ENCODE measurements around the gene TNXB.
"Not testable (repeated sequence)": the region's sequence is repeated elsewhere in the genome, so short reads cannot be mapped to it uniquely, and the experiment has no call there.

Gene TNXB

GRCh38 chr6:32144238-32144637 lies 35.1 kb upstream of the TNXB start:
- DNase-seq (ENCODE audit: low spot score): not testable (repeated sequence)

GRCh38 chr6:32140420-32141046 lies 31.4 kb upstream of the TNXB start:
- DNase-seq (ENCODE audit: low spot score): no peak

- no peak for DNase-seq (ENCODE audit: low spot score)
These were observed 30.5 kb upstream of the TNXB start for GRCh38 chr6:32139590-32139989.

GRCh38 chr6:32137454-32137853 lies 28.3 kb upstream of the TNXB start:
- no peak for DNase-seq (ENCODE audit: low spot score)

DNA sequence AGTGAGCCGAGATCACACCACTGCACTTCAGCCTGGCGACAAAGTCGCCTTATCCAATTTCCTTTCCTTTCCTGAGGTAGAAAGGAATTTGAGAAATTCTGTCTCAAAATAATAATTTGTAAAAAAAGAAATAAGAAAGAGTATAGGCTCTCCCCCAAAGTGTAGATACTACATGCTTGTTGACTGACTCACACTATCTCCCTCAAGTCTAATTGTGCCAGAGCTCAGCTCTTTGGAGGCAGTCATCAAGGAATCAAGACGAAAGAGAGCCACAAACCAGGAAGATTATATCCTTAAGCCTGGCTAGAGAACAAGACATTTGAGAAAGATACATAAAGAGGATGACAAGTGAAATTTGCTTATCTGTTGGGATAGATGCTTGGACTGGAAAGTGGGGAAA lies 24.6 kb upstream of the TNXB start:
- no peak for DNase-seq (ENCODE audit: low spot score)

- DNase-seq (ENCODE audit: low spot score): no peak
These were observed 23.0 kb upstream of the TNXB start for GRCh38 chr6:32132110-32132509.

DNA sequence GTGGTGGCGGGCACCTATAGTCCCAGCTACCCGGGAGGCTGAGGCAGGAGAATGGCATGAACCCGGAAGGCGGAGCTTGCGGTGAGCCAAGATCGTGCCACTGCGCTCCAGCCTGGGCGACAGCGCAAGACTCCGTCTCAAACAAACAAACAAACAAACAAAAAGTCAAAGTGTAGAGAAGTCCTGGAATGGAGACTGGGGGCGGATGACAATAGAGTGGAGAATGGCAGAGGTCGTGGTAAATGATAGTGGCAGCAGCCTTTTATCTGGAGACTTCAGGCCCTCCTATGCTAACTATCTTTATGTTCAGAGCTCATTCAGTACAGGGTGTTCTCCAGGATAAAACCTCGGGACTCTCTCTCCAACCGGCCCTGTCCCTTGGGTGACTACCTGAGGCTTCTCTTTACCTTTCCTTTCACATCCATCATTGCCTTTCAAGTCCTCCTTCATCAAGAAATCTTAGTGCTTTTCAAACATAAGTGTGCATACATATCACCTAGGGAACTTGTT lies 22.4 kb upstream of the TNXB start:
- DNase-seq (ENCODE audit: low spot score): no peak

DNA sequence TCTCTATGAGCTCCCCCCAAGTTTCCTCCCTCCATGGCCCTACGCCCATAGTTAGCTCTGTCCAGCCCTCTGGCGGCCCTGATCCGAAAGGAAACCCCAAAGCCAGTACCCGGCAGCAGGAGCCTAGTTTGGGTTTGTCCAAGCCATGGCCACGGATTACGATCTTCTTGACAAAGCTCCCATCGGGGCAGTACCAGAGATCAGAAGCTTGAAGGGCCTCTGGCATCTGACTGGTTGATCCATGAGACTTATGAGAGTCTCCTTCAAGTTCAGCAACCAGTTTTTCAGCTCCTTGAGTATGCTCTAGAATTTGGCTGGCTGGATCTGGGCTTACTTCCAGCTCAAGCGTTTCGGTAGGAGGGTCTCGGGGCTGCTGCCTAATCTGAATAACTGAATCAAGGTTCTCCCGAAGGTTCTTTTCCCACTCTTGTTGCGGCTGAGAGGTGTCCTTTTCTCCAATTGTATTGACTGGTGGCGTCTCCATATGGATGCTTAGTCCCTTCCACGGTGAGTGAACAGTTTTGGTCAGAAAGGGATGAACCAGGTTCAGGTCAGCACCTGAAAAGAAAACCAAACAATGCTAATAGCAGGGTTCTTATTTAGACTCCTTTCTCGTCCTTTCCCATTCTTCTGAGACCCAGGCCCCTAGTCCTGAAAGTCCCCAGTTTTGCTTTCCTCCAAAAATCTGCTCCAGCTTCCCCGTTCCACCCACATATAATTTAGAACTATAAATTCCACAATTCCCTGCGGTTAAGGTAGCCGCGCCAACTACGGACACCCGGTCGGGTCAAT lies 20.4 kb upstream of the TNXB start:
- DNase-seq (ENCODE audit: low spot score): no peak

GRCh38 chr6:32128751-32129296 lies 19.7 kb upstream of the TNXB start:
- DNase-seq (ENCODE audit: low spot score): no peak

- peak; percentile 98 for DNase-seq (ENCODE audit: low spot score)
These were observed 18.8 kb upstream of the TNXB start, which contains the start of gene ATF6B for GRCh38 chr6:32127717-32128592. TSS of gene ATF6B (minus strand) at chr6:32128246. CDS start at chr6:32128207, 39 bp downstream.

DNA sequence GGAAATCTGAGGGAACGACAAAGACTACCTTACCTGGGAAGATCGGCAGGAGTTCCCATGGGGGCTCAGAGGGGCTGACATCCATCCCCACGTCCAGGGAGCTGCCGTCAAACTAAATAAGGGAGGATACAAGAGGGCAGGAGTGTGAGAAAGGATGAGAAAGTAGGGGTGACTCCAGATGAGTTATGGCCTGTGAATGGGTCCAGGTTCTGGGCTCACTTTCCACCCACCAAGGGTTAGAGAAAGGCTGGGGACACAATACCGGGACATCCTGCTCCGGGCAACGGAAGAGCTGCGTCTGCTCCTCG lies 18.2 kb upstream of the TNXB start:
- DNase-seq (ENCODE audit: low spot score): no peak

GRCh38 chr6:32126880-32127279 lies 17.7 kb upstream of the TNXB start:
- DNase-seq (ENCODE audit: low spot score): no peak

DNA sequence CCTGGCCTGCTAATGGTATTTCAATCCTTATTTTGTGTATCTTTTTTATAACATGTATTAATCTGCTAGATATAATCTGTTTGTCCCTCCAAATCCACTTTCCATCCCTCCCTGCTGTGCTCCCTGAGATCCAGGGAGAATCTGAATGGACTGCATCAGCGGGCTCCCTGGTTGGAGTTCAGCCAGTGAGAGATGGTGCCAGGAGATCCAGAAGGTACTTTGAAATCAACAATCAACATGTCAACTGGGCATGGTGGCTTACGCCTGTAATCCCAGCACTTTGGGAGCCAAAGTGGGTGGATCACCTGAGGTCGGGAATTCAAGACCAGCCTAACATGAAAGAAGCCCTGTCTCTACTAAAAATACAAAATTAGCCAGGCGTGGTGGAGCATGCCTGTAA lies 14.5 kb upstream of the TNXB start:
- DNase-seq (ENCODE audit: low spot score): no peak

- no peak for DNase-seq (ENCODE audit: low spot score)
These were observed 11.5 kb upstream of the TNXB start for GRCh38 chr6:32120573-32121059.

DNA sequence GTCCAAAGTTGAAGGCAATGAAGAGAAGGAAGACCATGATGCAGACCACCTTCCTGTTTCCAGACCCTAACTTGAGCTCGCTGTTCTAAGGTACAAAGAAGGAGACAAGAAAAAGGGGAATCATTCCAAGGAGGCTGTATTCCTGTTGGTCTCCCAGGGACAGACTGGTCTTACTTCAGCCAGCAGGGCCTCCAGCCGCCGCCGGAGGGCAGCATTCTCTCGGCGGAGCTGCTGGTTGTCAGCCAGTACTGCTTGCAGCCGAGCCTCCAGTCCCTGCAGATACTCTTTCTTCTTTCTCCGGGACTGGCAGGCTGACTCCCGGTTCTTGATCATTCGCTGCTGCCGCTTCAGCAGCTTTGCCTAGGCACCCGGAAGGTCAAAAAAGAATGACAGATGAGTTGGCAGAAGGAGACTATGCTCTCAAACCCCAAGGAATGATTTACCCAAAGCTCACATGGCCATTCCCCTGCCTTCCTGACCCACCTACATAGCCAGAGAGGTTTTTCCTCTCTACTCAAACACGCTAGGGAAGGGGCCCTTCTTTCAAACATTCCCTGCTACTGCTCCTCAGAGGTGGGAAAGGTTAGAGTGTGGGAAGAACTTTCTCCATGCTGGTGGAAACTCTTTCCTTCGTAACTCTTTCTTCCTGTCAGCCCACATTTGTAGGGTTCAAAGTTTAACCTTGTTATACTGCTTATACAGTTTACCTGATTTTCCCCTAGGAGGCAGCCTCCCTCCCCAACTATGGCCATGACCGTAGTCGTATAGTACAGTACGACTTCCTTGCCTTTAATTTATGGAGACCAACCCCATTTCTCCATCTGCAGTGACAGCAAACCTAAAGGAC lies 9.9 kb upstream of the TNXB start:
- peak; percentile 81 for DNase-seq (ENCODE audit: low spot score)

DNA sequence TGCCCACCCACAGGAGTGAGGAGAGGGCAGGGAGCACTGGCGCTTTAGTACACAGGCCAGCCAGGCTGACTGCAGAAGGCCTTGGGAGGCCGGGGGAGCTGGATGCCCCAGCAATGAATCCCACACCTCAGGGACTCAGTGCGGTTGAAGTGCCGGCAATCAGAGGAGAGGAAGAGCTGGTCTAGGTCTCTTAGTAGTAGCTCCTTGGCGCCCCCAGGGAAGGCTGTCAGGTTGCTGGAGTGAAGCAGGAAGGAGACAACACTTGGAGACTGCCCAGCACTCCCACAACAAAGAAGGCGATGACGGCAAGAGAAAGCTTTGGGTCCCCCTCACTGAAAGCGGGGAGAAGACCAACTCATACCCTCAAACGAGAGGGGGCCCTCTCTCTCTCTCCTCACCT lies 8.3 kb upstream of the TNXB start:
- no peak for DNase-seq (ENCODE audit: low spot score)

GRCh38 chr6:32116674-32117073 lies 7.5 kb upstream of the TNXB start:
- DNase-seq (ENCODE audit: low spot score): no peak

DNA sequence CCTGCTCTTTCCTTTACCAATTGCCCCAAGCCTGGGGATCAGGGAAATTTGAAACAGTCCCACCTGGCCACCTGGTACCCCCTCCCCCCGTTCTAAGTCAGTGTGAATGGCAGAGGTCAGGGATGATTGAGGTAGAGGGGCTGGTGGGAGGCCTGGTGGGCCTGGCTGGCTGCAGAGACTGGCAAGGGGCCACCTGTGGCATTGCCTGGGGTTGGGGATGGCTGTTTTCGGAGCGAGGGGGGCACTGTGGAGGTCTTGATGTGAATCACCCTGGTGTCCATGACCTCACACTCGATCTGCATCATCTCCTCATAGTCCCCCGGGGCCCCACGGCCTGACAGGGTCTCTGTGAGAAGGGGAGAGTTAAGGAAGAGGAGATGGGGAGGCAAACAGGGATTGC lies 6.5 kb upstream of the TNXB start:
- no peak for DNase-seq (ENCODE audit: low spot score)

DNA sequence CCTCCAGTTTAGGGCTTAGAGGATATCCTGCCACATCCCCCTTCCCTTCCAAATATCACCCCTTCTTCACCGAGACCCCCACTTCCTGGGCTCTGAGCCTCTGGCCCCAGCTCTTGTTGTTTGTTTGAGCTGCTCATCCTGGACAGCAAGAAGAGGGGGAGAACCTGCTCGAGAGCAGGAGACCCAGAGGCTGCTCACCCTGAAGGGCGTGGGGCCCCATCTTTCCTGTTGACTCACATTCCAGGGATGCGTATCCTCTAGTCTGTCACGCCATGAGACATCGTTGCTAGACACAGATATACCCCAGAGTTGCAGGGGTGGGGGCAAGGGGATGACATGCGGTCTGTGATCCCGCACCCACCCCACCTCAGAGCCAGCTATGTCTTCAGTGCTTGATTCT lies 5.7 kb upstream of the TNXB start:
- no peak for DNase-seq (ENCODE audit: low spot score)

DNA sequence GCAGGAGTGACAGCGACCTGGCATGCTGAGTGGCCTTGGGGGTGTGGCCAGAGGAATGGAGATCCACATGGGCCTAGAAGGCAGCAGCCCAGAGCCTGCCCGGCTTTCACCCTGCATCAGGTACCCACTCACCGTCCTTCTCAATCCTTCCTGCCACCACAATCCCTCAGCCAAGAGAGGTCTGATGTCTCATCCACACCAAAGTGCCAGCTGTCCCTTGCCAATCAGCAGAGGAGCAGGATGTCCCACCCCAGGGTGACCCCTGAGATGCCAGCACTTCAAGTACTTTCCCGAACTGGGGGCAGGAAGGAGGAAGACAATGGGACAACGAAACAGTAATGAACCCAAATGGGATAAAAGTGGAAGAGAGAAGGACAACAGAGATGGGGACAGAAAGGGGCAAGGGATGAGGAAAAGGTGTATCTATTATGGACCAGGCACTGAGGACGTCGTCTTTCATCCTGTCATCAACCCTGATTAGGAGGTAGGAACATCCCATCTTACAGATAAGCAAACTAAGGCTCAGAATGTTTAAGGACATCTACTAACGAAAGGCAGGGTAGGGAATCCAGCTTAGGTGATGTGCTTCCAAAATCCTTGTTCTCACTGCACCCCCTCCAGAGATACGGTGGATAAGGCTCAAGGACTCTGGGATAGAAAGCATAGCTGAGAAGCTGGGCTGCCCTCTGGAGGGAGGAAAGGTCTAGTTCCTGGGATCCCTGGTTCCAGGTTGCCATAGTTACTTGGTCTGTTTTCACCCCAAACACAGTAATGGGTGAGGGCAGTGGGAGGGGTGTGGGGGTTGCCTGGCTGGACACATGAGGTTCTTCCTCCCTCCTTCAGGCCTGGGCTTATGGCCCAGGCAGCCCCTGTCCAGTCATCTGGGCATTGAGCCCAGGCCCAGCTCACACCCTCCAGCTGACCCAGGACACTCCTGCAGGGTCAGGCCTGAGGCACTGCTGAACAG lies 4.5 kb upstream of the TNXB start:
- DNase-seq (ENCODE audit: low spot score): peak; percentile 90

Measured in AG08396 (cell line).